Dedifferentiated amniotic fluid mesenchymal stem cell (primary cell): Measurements from ENCODE around the gene SLC41A3.

Experiments
- DNase-seq: peaks from one replicate; pipeline ENCODE4 v3.0.0-alpha.2; 2016; ENCODE audit errors: extremely low spot score

Gene SLC41A3

GRCh38 chr3:126119976-126120375 lies 36.1 kb upstream of the SLC41A3 start:
- DNase-seq: no peak

GRCh38 chr3:126119008-126119675 lies 35.2 kb upstream of the SLC41A3 start:
- no peak for DNase-seq

GRCh38 chr3:126118591-126118990 lies 34.7 kb upstream of the SLC41A3 start:
- no peak for DNase-seq

- no peak for DNase-seq
These were observed 33.9 kb upstream of the SLC41A3 start for GRCh38 chr3:126117786-126118185.

- no peak for DNase-seq
These were observed 33.3 kb upstream of the SLC41A3 start for GRCh38 chr3:126117212-126117611.

GRCh38 chr3:126116526-126116925 lies 32.6 kb upstream of the SLC41A3 start:
- DNase-seq: no peak

GRCh38 chr3:126114443-126115386 lies 30.8 kb upstream of the SLC41A3 start:
- DNase-seq: no peak

GRCh38 chr3:126113733-126114442 lies 30.0 kb upstream of the SLC41A3 start:
- no peak for DNase-seq

- DNase-seq: no peak
These were observed 29.3 kb upstream of the SLC41A3 start for GRCh38 chr3:126113238-126113555.

- DNase-seq: no peak
These were observed 28.8 kb upstream of the SLC41A3 start for GRCh38 chr3:126112531-126113237.

GRCh38 chr3:126111566-126112475 lies 27.9 kb upstream of the SLC41A3 start:
- DNase-seq: no peak

GRCh38 chr3:126111126-126111551 lies 27.2 kb upstream of the SLC41A3 start:
- no peak for DNase-seq

- no peak for DNase-seq
These were observed 26.7 kb upstream of the SLC41A3 start for GRCh38 chr3:126110431-126111125.

GRCh38 chr3:126109880-126110235 lies 25.9 kb upstream of the SLC41A3 start:
- no peak for DNase-seq

GRCh38 chr3:126109146-126109879 lies 25.4 kb upstream of the SLC41A3 start:
- no peak for DNase-seq

- no peak for DNase-seq
These were observed 24.7 kb upstream of the SLC41A3 start for GRCh38 chr3:126108676-126109050.

- no peak for DNase-seq
These were observed 24.2 kb upstream of the SLC41A3 start for GRCh38 chr3:126107957-126108675.

GRCh38 chr3:126107203-126107939 lies 23.4 kb upstream of the SLC41A3 start:
- DNase-seq: no peak
